ENCODE results near the gene LONP2.
"Not testable (repeated sequence)": the region's sequence is repeated elsewhere in the genome, so short reads cannot be mapped to it uniquely, and the experiment has no call there.

Gene LONP2

DNA sequence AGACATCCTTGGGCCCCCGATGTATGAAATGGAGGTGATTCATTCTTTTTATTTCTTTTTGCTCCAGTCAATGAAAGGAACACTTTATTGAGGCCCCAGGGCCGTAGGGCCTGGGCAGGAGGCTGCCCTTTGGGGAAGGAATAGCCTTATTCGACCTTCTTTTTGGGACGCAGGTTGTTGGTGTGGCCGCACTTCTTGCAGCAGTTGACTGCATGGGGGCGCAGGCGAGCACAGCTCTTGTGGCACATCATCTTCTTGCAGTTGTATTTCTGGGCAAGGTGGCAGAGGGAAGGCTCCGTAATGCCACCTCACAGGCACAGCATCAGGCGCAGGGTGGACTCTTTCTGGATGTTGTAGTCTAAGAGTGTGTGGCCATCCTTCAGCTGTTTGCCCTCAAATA lies 90.2 kb downstream of the LONP2 start:
- no peak for DNase-seq (ENCODE audit: low spot score)

DNA sequence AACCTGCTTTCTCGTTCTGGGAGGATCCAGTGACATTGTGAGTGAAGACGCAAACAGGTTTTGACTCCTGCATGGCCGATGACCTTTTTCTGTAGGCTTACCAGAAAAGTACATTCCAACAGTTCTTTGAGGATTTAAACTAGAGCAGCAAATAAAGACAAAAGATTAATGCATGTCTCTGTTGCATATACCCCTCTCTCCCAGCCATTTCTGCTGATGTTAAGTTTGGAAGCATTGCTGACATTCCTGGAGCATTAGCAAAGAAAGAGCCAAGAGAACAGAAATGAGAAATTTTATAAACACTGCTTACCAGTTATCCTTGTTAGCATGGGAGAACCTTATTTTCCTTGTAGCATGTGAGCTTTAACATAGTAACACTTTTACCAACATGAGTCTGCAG lies 91.9 kb downstream of the LONP2 start:
- no peak for DNase-seq (ENCODE audit: low spot score)

DNA sequence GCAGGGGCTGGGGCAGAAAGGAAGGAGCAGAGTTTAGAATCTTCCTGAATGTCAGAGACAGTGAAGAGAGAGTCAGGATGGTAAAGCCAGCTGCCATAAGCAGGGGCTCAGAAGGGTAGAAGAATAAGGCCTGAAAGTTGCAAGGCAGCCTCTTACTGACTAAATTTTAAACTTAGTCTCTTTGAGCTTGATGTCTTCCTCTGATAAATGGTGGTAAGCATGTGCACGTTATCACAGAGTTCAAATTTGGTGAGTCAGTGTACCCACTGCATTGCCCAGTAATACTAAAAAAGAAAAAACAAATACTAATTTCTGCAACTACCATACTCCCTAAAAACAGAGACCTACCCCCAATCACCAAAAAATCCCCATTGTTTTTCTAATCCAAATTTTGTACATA lies 96.0 kb downstream of the LONP2 start:
- DNase-seq (ENCODE audit: low spot score): no peak

DNA sequence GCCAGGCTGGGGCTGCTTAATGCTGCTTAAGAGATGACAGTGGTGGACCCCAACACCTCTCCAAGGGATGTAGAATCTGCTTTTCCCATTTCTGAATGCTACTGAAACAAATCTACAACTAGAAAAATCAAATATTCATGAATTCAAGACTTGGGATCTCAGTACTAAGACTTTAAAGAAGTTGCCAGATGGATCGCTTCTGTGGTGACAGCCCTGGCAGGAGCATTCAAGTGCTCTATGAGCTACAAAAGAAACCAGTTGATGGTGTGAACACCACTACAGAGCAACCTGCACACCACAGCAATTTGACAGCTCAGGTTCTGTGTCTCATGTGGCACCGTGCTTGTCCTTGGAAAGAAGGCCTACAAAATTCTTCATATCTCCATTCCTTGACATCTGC lies 98.5 kb downstream of the LONP2 start:
- no peak for DNase-seq (ENCODE audit: low spot score)

DNA sequence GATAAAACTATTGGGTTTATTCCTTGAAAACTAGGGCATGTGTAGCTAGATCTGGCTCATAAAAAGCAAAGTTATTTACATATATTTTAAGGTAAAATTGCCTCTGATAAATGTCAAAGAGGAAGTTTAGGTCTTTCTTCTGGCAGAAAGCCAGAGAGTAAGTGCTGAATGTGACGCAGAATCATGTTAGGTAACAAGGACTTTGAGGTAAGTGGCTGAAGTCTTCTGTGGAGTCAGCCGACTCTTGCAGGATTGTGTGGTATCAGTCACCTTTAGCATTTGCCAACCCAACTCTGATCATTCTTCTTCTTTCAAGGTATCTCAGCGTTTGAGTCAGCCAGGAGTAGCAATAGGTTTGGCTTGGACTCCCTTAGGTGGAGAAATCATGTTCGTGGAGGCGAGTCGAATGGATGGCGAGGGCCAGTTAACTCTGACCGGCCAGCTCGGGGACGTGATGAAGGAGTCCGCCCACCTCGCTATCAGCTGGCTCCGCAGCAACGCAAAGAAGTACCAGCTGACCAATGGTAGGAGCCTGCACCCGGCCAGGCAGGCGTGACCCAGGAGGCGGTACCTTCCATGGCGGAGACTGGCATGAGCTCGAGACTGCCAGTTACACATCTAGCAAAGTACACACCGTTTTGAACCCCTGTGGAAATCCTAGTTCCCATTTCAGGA lies 103.2 kb downstream of the LONP2 start:
- no peak for DNase-seq (ENCODE audit: low spot score)

DNA sequence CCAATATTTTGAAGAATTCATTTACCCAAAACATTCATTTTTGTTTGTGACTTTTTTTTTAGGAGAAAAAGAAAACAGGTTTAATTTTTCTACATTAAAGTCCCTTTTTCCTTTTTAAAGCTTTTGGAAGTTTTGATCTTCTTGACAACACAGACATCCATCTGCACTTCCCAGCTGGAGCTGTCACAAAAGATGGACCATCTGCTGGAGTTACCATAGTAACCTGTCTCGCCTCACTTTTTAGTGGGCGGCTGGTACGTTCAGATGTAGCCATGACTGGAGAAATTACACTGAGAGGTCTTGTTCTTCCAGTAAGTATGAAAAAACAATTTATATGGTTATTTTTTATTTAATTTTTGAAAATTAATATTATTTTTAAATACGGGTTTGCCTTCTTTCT lies 103.9 kb downstream of the LONP2 start:
- peak; percentile 36 for DNase-seq (ENCODE audit: low spot score)

DNA sequence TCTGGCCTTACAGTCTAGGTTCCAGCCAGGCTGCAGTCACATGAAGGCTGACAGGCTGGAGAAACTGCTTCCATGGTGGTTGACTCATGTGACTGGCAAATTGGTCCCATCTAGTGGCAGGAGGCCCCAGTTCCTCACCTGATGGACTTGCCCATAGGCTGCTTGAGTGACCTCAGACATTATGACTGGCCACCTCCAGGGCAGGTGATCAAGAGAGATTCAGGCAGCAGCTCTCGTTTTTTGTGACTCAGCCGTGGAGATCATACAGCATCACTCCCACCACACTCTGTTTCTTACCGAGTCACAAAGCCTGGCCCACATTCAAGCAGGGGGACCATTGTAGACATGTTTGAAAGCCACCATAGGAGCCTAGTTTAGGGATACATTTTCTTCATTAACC lies 106.6 kb downstream of the LONP2 start:
- no peak for DNase-seq (ENCODE audit: low spot score)

DNA sequence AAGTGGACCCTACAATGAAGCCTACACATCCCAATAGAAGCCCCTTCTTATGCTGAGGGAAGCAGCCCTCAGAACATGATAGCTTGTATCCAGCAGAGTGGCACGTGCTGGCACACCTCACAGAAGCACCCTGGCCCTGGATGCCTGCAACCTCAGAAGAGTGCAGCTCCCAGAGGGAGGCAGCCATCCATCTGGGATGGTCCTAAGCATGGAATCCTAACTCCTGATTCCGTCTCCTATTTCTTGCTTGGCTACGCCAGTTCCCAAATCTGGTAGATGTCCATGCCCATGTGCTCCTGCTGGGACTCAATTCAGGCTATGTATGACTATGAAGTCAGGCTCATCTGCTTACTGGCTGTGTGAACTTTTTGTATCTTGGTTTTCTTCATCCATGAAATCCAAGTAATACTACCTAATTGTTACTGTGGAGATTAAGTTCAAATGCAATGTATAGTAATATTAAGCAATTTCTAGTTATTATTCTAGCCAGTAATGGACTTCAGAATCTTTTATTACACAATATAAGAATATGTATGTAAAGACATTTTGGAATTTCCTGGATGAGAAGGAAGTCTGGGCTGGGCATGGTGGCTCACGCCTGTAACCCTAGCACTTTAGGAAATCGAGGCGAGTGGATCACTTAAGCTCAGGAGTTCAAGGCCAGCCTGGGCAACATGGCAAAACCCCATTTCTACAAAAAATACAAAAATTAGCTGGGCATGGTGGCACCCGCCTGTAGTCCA lies 108.7 kb downstream of the LONP2 start:
- no peak for DNase-seq (ENCODE audit: low spot score)

DNA sequence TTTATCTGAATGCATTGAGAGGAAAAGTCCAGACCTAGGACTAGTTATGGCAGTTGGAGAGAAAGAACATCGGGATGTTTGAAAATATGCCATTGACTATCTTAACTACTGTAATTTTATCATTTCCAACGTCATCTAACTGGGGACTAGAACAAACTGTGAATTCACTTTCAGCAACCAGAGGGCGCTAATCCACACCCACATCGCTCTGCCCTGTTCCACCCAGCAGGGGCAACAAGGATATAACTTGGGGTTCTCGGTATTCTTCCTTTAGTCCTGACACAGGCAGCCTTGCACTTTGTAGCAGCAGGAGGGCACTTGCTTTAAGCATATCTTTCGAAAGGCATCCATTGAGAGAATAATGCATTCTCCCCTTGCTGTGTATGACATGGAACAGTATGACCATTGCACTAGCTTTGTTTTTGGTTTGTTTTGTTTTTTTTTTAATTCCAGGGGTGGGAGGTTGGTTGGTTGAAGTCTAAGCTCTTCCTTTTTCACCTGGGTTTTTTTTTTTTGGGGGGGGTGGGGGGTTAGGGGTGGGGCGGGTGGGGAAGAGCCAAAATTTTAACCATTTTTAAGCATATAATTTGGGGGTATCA lies 109.6 kb downstream of the LONP2 start:
- peak; percentile 61 for DNase-seq (ENCODE audit: low spot score)

DNA sequence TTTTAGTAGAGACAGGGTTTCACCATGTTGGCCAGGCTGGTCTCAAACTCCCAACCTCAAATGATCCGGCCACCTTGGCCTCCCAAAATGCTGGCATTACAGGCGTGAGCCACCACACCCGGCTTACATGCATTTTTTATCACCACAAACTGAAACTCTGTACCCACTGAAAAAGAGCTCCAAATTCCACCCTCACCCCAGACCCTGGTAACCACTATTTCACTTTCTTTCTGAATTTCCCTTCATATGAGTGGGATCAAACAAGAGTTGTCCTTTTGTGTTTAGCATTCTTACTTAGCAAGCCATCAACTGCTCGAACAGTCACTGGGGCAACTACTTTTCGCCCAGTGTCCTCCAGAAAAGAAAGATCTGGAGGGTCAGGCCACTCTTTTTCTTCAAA lies 110.3 kb downstream of the LONP2 start:
- not testable (repeated sequence) for DNase-seq (ENCODE audit: low spot score)

DNA sequence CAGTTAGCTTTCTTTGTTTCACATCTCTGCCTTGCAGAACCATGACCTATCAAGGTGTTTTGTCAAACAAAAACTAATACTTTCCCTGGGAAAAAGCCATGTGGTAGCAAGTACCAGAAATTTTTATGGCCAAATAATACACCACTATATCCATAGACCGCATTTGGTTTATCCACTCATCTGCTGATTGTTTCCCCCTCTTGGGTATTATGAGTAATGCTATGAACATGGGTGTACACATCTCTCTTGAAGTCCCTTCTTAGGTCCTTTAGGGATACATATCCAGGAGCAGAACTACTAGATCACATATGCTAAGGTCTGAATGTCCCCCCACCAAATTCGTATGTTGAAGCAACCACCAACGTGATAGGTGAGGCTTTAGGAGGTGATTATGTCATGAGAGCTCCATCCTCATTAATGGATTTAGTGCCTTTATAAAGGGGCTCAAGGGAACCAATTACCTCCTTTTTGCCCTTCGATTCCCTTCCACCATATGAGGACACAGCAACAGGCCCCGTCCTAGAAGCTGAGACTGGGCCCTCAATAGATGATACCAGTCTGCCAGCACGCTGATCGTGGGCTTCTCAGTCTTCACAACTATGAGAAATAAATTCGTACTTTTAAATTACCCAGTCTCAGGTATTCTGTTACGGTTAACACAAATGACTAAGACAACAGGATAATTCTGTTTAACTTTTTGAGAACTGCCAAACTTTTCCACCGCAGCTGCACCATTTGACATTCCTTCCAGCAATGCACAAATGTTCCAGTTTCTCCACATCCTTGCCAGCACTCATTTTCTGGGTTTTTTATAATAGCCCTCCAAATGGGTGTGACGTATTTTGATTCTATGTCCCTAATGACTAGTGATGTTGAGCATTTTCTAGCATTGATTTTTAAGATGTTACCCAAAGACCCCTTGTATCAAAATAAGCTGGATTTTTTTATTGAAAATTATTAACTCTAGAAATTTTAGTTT lies 111.1 kb downstream of the LONP2 start:
- DNase-seq (ENCODE audit: low spot score): no peak

DNA sequence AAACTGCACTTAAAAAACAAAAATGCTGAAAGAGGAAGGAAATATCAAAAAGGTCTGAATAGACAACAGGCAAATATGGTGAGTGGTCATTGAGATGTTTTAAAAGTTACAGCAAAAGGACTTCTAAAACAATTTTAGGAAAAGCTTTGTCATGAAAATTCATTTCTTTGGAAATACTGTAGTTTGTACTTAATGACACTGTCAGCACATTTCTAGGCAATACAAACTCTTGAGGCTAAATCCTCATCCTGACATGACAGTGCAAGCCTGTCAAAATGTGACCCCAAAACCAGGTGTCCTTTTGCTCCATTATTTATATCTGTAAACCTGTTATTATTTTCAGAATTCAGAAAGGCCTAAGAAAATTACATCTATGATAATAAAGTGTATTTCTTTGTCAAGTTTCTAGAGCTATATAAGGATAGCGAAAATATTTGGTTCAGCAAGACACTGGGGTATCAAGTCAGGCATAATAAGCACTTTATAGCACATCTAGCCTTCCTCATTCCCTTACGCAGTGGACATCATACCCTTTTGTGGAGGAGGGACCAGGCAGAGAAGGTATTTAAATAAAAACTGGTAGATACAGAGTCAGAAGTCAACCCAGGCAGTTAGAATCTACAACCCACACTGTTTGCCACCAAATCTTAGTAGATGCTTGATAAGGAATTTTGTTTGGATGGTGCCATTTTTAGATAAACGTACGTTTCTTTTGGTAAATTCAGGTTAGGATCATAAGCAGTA lies 112.7 kb downstream of the LONP2 start:
- no peak for DNase-seq (ENCODE audit: low spot score)

DNA sequence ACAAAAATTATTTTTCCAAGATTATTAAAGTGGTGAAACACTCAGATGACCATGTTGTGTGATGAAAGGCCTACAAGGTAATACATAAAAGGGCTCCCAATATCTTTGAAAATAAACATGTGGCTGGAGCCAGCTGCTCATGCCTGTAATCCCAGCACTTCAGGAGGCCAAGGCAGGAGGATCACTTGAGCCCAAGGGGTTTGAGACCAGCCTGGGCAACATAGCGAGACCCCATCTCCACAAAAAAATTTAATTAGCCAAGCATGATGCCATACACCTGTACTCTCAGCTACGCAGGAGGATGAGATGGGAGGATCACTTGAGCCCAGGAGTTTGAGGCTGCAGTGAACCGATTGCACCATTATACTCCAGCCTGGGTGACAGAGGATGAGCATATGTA lies 114.3 kb downstream of the LONP2 start:
- no peak for DNase-seq (ENCODE audit: low spot score)

DNA sequence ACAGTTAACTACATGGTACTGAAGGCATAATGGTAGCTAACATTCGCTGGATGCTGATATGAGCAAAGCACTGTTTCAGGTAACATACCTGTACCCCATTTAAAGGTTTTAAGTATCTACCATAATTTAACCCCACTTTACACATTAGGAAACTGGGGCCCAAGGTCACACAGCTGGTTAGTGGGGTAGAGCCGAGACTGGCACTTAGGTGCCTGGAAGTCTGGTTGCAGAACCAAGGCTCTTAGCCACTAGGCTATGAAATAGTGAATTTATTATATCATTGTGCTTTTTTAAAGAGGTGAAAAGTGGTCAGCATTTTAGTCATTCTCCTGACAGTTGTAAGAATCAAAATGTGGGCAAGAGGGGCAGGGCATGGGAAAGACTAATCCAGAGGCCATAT lies 115.9 kb downstream of the LONP2 start:
- no peak for DNase-seq (ENCODE audit: low spot score)

DNA sequence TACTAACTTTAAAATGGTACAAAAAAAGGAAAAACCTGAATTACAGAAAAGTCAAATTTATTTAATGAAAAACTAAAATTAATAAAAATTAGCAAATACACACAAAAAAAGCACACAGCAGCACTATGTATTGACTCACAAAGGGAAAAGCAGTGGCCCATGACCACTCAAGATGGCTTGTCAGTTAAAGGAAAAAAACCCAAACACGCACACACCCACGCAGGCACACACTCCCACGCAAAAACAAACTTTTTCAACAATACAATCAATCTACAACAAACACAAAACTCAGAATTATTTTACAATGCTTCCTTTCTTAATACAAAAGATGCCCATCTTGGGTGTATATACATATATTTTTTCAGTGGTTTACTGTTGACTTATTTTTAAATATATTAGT lies 116.9 kb downstream of the LONP2 start:
- DNase-seq (ENCODE audit: low spot score): no peak

DNA sequence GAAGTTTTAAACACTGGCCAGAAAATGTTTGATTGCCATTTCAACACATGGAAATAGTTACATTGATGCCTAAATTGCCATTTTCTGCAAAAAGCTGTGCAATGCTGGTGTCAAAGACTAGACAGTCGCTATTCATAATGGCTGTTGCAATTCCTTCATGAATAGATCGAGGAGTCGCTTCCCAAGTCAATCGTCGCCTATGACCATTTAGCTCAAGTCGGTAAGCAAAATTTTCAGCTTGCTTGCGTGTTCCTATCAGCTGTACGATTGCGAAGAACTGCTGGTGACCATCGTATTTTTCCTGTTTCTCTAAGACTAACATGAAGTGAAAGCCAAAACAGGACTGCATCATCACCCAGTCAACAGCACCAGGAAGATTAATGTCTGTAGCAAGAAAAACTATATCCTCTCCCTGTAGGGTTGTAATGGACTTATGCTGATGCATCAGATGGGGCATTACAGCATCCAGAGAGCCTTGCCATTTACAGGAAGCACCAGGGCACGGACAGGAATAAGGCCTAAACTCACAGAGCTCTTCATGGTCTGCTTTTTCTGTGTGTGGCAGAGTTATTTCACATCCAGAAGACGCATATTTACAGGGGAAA lies 117.5 kb downstream of the LONP2 start:
- DNase-seq (ENCODE audit: low spot score): no peak

DNA sequence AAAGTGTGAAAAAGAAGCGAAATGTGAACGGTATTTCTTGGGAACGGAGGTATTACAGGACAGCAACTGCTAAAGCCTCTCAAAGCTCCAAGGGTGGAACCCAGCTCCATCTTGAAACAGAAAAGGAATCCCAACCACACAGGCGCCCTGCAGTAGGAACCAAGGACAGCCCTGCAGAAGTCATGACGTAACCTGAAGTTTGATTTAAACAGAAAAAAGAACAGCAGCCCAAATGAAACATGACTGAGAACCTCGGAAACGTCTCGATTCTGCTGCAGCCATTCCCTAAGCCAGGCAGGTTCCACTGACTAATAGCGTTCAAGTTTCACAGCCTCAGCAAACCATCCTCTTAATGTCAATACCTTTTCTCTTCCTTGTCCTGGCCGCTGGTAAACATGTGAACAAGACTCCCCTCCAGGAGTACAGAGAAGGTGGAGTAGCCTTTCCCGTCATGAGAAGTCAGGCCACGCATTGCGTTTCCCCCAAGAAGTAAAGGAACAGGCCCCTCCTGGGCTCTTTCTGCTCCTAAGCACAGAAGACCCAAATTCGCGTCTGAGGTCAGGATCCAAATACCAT lies 121.0 kb downstream of the LONP2 start:
- peak; percentile 18 for DNase-seq (ENCODE audit: low spot score)

DNA sequence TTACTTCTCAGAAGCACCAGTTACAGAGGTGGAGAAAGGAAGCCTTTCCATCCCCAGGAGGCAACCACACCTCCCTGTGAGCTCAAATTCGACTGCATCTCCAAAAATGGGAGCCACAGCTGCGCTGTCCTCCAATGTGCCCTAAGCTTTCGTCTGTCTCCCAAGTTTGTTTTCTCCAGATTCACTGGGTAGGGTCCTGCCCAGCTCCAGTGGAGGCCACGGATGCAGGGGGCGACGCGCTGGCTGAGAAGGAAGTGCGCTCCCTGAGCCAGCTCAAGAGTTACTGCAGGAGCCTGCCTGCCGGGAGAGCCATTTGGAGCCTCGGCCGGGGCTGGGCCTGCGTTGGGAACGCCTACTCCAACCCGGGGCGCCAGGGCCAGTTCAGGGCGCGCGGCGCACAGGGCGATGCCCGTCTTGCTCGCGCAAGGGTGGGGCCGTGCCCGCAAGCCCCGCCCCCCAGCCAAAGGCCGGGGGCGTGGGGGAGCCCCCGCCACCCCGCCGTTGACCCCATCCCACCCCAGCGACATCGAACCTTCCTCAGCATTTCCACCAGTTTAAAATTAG lies 121.6 kb downstream of the LONP2 start:
- DNase-seq (ENCODE audit: low spot score): peak; percentile 79

DNA sequence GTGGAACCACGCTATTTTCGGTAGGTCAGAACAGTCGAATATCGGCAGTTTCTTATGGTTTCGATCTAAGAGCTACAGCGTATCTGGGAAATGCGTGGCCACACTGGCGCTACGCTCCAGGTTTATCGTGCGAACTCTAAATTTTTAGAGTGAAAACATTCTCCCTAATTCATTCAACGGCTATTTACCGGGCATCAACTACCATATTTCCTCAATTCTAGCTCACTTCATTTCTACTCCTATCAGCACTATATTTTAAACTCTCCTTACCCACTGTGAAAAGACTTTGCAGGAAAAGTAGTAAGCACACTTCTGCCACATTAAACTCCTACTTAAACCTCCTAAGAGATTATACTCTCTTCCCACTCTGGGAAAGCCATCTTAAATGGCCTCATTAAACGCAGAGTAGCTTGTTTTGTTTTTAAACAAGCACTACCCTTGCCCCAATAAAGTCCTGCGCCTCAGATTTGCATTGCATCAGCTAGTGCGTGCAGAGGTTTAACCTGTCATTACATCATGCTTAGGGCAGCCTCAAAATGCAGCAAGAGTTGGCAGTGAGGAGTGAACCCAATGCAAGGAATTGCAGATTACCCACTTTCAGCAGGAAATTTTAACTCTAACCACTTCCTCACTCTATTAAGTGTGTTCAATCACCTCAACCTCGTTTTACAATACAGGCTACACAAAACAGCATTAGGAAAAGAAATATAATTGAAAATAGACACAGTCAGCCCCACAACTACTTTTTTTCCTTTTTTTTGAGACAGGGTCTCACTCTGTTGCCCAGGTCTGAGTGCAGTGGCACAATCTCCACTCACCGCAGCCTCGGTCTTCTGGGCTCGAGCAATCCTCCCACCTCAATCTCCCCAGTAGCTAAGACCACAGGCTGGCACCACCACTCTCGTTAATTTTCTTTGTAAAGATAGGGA lies 122.3 kb downstream of the LONP2 start:
- DNase-seq (ENCODE audit: low spot score): peak; percentile 18
